Measurements from ENCODE around the gene RAP1B. TPM values are rescaled to one million over a fixed set of nuclear protein-coding genes. Genes with fewer than 3 reads are reported as not detected.

Gene RAP1B
- total and polyA plus RNA-seq, 2 of the 4 experiments (the other 2 are of a cell fraction): 159 to 200 TPM

- Histone ChIP-seq H4K91ac (ENCODE audit: insufficient read depth, low read depth, low read length) (no peak overlapping the region), H3K4me1 (ENCODE audit: control insufficient read depth, insufficient read depth, low read length) (no peaks in the 10 kb centered on the region), H2BK20ac (ENCODE audit: low read depth, low read length) (no peak overlapping the region), H3K27ac (ENCODE audit: insufficient read depth, low read length) (no peak overlapping the region), H3K9me3 (ENCODE audit: control insufficient read depth, insufficient read depth, low read length) (no peaks in the 10 kb centered on the region), H2BK5ac (ENCODE audit: low read depth, low read length, poor library complexity, severe bottlenecking) (no peak overlapping the region), H3K4me3 (ENCODE audit: insufficient read depth, low read depth, low read length) (no peak overlapping the region), H3K4ac (ENCODE audit: low read depth, low read length) (no peak overlapping the region), H3K56ac (ENCODE audit: extremely low read depth, insufficient read depth, low read length) (no peak overlapping the region), H3K36me3 (ENCODE audit: control insufficient read depth, insufficient read depth, low read length) (no peaks in the 10 kb centered on the region; the same call in 1 of the 2 replicates), H3K18ac (ENCODE audit: low read depth, low read length) (no peak overlapping the region), H4K5ac (ENCODE audit: low read depth, low read length) (no peak overlapping the region), H2BK120ac (ENCODE audit: low read depth, low read length) (no peak overlapping the region), H3K4me2 (ENCODE audit: low read depth, low read length) (no peak overlapping the region), H3K27me3 (ENCODE audit: control insufficient read depth, insufficient read depth, low read length) (no peaks in the 10 kb centered on the region), H3K9ac (ENCODE audit: low read depth, low read length) (no peak overlapping the region), H3K9me1 (ENCODE audit: insufficient read depth, low read length) (peaks cover 4% of the 10 kb centered on the region), H3K23ac (ENCODE audit: low read depth, low read length) (no peak overlapping the region), H2AFZ (replicated peaks; ENCODE audit: low read length, poor library complexity) (no peak overlapping the region), H4K8ac (ENCODE audit: low read depth in 2 of 2, low read length in 2 of 2) (no peak overlapping the region), H4K20me1 (ENCODE audit: insufficient read depth, low read length) (peaks cover 10% of the 10 kb centered on the region), H3K79me1 (ENCODE audit: low read depth in 1 of 2, low read length in 2 of 2) (peaks cover 0 to 10% of the 10 kb centered on the region in 2 experiments; a peak in 2 of 4 replicates), H3K14ac (replicated peaks; ENCODE audit: low read depth, low read length) (no peak overlapping the region), H2AK5ac (ENCODE audit: low read depth, low read length) (no peak overlapping the region), H2AK9ac (replicated peaks; ENCODE audit: low read depth, low read length, poor library complexity) (no peak overlapping the region), H2BK15ac (ENCODE audit: low read depth, low read length) (no peak overlapping the region)
- CTCF ChIA-PET: no interaction called here
- BruUV-seq (replicated peaks): no TSS peak
- POLR2A ChIA-PET (ENCODE audit: unreplicated experiment): interaction anchor here (0.5 to 0.7 kb wide), 2 partner anchors 129 to 200 kb away, joined by 3 to 6 read pairs; partner anchors contain the start of gene MDM2
- in situ Hi-C loops (cut with MboI; ENCODE audit: low sequenced_read_pairs): loop anchor here (10.0 kb wide), 1 partner anchor 243 kb away; no protein-coding TSS in a partner anchor
- TF ChIP-seq RFX5 (IDR thresholded peaks at IDR 0.05; ENCODE audit: low read depth, low read length) (no peak), SMC3 (IDR thresholded peaks at IDR 0.05; ENCODE audit: low read depth, low read length) (no peak), BHLHE40 (IDR thresholded peaks at IDR 0.05; ENCODE audit: low read depth, low read length) (no peak), MAZ (IDR thresholded peaks at IDR 0.05; ENCODE audit: borderline replicate concordance, low read depth, low read length) (no peak), CTCF (conservative IDR thresholded peaks at IDR 0.05; ENCODE audit: low read depth, low read length) (no peak)
- WGBS, 2 experiments (ENCODE audit: extremely low coverage in 2 of 2, insufficient read length in 1 of 2): no CpG with 5 or more reads among the region's 2 CpGs
- ATAC-seq (ENCODE audit: low read depth): no peak
- intact Hi-C loops (cut with micrococcal nuclease): no loop called here
- no peak for DNase-seq
- dilution Hi-C loops (cut with HindIII; ENCODE audit: low sequenced_read_pairs, unreplicated experiment): no loop called here
These were observed 2.5 kb upstream of the RAP1B start for GRCh38 chr12:68608191-68608590.

Measured in IMR-90 (cell line).